ENCODE measurements around the gene PPP1R12A. TPM values are rescaled to one million over a fixed set of nuclear protein-coding genes. Genes with fewer than 3 reads are reported as not detected.

Gene PPP1R12A
- total RNA-seq, 3 donors from 2014 or later: 64.8 to 137 (median 134) TPM

DNA sequence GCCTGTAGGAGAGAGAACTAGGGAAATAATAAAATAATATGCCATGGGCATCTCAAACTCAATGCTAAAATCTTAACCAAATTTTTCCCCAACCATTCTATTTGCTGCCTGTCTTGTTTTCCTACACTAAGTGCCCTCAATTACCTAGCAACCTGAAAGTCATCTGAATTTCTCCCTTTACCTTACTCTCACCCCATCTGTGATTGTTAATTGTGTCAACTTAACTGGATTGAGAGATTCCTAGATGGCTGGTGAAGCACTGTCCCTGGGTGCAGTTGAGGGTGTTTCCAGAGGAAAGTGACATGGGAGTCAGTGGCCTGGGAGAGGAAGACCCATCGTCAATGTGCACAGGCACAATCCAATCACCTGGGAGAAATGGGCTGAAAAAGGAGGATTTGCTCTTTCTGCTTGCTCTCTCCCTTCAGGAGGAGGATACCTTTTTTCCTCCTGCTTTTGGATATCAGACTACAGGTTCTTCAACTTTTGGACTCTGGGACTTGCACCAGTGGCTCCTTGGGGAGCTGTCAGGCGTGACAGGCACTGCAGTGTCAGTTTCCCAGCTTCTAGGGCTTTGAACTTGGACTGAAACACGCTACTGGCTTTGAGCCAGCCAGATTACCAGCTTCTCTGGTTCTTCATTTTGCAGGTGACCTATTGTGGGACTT, 100.1 kb downstream of the PPP1R12A start:
- no peak for DNase-seq (ENCODE audit: low spot score in 2 of 2)
- no peak for TF ChIP-seq POLR2A (IDR thresholded peaks at IDR 0.05)
- no peak for TF ChIP-seq POLR2AphosphoS5 (IDR thresholded peaks at IDR 0.05)
- TF ChIP-seq, protein P1, sequence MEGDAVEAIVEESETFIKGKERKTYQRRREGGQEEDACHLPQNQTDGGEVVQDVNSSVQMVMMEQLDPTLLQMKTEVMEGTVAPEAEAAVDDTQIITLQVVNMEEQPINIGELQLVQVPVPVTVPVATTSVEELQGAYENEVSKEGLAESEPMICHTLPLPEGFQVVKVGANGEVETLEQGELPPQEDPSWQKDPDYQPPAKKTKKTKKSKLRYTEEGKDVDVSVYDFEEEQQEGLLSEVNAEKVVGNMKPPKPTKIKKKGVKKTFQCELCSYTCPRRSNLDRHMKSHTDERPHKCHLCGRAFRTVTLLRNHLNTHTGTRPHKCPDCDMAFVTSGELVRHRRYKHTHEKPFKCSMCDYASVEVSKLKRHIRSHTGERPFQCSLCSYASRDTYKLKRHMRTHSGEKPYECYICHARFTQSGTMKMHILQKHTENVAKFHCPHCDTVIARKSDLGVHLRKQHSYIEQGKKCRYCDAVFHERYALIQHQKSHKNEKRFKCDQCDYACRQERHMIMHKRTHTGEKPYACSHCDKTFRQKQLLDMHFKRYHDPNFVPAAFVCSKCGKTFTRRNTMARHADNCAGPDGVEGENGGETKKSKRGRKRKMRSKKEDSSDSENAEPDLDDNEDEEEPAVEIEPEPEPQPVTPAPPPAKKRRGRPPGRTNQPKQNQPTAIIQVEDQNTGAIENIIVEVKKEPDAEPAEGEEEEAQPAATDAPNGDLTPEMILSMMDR (IDR thresholded peaks at IDR 0.05): no peak
- no peaks in the 10 kb centered on the region for H3K27me3 ChIP-seq
- H3K27ac ChIP-seq: no peak overlapping the region
- peaks cover 10 to 17% of the 10 kb centered on the region in 2 donors for H3K9me3 ChIP-seq
- H3K4me3 ChIP-seq: no peak overlapping the region
- intact Hi-C loops (cut with DNase I; ENCODE audit: low total_unique reads): no loop called here
- H3K4me1 ChIP-seq: no peaks in the 10 kb centered on the region
- no peaks in the 10 kb centered on the region for H3K36me3 ChIP-seq

DNA sequence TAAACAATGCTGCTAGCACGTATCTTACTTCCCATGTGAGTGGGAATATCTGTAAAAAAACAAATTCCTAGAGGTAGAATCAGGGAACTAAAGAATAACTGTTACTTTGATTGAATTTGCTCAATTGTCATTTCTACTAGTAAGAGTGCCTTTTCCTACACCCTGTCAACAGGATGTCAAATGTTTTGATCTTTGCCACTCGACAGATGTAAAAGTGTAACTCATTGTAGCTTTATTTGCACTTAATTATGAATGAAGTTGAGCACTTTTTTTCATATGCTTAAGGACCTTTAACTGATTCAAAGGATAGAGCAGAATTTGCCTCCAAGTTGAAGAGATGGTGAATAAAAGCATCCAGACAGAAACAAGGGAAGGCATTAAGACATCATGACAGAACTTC, 104.5 kb downstream of the PPP1R12A start:
- DNase-seq (ENCODE audit: low spot score in 2 of 2): no peak
- intact Hi-C loops (cut with DNase I; ENCODE audit: low total_unique reads): no loop called here
- H3K27ac ChIP-seq: no peak overlapping the region
- no peak for TF ChIP-seq POLR2AphosphoS5 (IDR thresholded peaks at IDR 0.05)
- TF ChIP-seq, protein P1 (IDR thresholded peaks at IDR 0.05): no peak
- no peak for TF ChIP-seq POLR2A (IDR thresholded peaks at IDR 0.05)
- H3K27me3 ChIP-seq: no peaks in the 10 kb centered on the region
- H3K36me3 ChIP-seq: no peaks in the 10 kb centered on the region
- H3K4me3 ChIP-seq: no peak overlapping the region
- H3K9me3 ChIP-seq: no peaks in the 10 kb centered on the region
- H3K4me1 ChIP-seq: no peaks in the 10 kb centered on the region

DNA sequence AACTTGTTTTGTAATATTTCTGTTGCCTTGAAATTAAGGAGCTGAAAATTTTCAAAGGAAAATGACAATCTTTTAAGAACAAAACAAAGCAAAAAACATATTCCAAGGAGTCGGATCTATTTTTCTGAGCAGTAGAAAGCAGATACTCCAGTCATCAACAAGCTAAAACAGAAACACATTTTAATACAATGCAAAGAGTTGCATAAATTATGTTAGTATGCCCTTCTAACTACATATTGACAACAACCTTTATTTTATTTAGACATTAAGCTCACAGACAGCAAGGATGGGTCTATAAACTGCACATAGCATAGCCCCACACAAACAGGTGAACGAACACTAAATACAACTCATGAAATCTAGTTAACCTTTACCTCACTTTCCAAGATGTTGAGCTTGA, 106.0 kb downstream of the PPP1R12A start:
- DNase-seq (ENCODE audit: low spot score in 2 of 2): no peak
- Histone ChIP-seq H3K27me3 (no peaks in the 10 kb centered on the region), H3K9me3 (no peaks in the 10 kb centered on the region), H3K36me3 (no peaks in the 10 kb centered on the region), H3K4me1 (no peaks in the 10 kb centered on the region), H3K27ac (no peak overlapping the region), H3K4me3 (no peak overlapping the region)
- TF ChIP-seq POLR2AphosphoS5 (IDR thresholded peaks at IDR 0.05): no peak
- no peak for TF ChIP-seq POLR2A (IDR thresholded peaks at IDR 0.05)
- TF ChIP-seq, protein P1 (IDR thresholded peaks at IDR 0.05): no peak
- intact Hi-C loops (cut with DNase I; ENCODE audit: low total_unique reads): no loop called here

DNA sequence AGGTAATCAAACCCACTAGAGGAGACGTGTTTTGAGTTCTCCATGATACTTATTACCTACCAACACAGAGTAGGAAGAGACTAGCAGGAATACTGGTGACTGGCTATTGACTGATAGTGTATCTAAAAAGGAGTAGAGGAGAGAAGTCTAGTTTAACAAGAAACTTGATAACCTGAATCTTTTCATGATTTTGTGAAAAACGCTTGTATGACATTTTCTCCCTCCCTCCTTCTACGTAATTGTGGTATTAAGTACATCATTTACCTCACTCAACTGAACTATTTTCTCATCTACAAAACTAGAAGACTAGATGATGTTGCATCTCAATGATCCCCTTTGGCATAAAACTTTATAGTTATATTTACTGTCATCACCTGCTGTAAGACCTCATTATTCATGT, 107.4 kb downstream of the PPP1R12A start:
- Histone ChIP-seq H3K9me3 (no peaks in the 10 kb centered on the region), H3K27ac (no peak overlapping the region), H3K36me3 (no peaks in the 10 kb centered on the region), H3K27me3 (no peaks in the 10 kb centered on the region), H3K4me3 (no peak overlapping the region), H3K4me1 (no peaks in the 10 kb centered on the region)
- DNase-seq (ENCODE audit: low spot score in 2 of 2): no peak
- intact Hi-C loops (cut with DNase I; ENCODE audit: low total_unique reads): no loop called here
- TF ChIP-seq, protein P1 (IDR thresholded peaks at IDR 0.05): no peak

DNA sequence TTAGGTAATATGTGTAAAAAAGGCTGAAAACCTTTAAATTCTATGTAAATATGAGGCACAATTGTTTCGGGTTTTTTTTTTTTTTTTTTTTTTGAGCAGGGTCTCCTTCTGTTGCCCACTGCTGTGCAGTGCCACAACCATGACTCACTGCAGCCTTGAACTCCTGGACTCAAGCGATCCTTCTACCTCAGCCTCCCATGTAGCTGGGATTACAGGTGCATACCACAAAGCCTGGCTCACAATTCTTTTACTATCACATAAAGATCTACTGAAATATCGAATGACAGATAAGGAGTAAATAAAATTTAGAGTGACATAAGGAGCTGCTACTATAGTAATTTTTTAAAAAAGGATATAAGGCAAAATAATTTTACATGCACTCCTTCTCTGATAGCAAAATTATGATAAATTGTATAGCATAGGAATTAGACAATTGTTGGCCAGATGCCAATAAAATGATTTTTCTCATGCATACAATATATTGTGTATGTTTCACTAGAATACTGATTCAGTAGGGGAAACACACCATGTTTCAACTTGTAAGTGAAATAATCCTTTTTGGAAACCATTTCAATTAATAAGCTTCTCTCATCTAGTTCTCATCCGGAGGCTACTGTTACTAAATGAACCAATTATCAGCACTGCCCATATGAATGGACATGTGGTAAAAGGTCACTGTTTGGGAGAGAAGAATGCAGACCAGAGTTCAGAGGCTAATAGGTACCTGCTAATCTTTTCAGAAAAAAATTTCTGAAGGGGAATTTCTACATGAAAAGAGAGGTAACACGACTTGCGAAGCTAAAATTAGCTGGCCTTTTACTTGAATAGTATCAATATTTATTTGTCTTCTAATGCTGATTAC, 108.4 kb downstream of the PPP1R12A start:
- Histone ChIP-seq H3K4me1 (no peaks in the 10 kb centered on the region), H3K36me3 (no peaks in the 10 kb centered on the region), H3K27ac (no peak overlapping the region), H3K27me3 (no peaks in the 10 kb centered on the region), H3K4me3 (no peak overlapping the region), H3K9me3 (no peaks in the 10 kb centered on the region)
- DNase-seq (ENCODE audit: low spot score in 2 of 2): no peak
- intact Hi-C loops (cut with DNase I; ENCODE audit: low total_unique reads): no loop called here
- TF ChIP-seq, protein P1 (IDR thresholded peaks at IDR 0.05): no peak
- TF ChIP-seq POLR2AphosphoS5 (IDR thresholded peaks at IDR 0.05) (no peak), POLR2A (IDR thresholded peaks at IDR 0.05) (no peak)

All from breast epithelium (tissue), 4 donors.